OCI-LY7 (cell line): ENCODE measurements around the gene RSPH3. TPM values are rescaled to one million over a fixed set of nuclear protein-coding genes. Genes with fewer than 3 reads are reported as not detected.

ENCODE experiments used
- BruUV-seq: library from RNA; stranded (reverse); fragments of 400-500 nt; replicated peaks from 2 replicates; lab custom pipeline; 2021; lab: Mats Ljungman, UMichigan
- CTCF ChIA-PET: fragments of 300-600 bp; sonication (Branson Sonifier 250); formaldehyde crosslinking; loops from one replicate; lab custom pipeline; 2022; ENCODE audit warnings: antibody characterized with exemption; ENCODE audit not compliant: unreplicated experiment; lab: Charles Lee
- POLR2A ChIA-PET: fragments of 300-600 bp; sonication (Branson Sonifier 250); formaldehyde crosslinking; loops from one replicate; lab custom pipeline; 2022; ENCODE audit warnings: antibody characterized with exemption; lab: Charles Lee
- DNase-seq: peaks from one replicate; pipeline ENCODE4 v3.0.0-alpha.2; 2015; ENCODE audit warnings: low spot score
- H2AFZ ChIP-seq: fragments of 200-600 bp; sonication (generic), shearing (Covaris generic); 2 replicates; pipeline ENCODE4 v1.6.1; 2014; ENCODE audit warnings: mild to moderate bottlenecking, antibody characterized with exemption, low read length, moderate library complexity
- H3K27ac ChIP-seq: fragments of 200-600 bp; sonication (generic); 2 replicates; pipeline ENCODE4 v1.5.1; 2014; ENCODE audit warnings: mixed run types, low read depth, mild to moderate bottlenecking, moderate library complexity, low read length, inconsistent platforms; ENCODE audit not compliant: poor library complexity, severe bottlenecking
- H3K36me3 ChIP-seq: fragments of 200-600 bp; sonication (generic); 2 replicates; pipeline ENCODE4 v1.6.1; 2014; ENCODE audit warnings: mild to moderate bottlenecking, antibody characterized with exemption, low read length, moderate library complexity, mixed read lengths; ENCODE audit not compliant: insufficient read depth
- H3K4me1 ChIP-seq: fragments of 200-600 bp; sonication (generic); 2 replicates; pipeline ENCODE4 v1.5.1; 2014; ENCODE audit warnings: mild to moderate bottlenecking, low read length; ENCODE audit not compliant: insufficient read depth, poor library complexity, severe bottlenecking
- H3K4me2 ChIP-seq: fragments of 200-600 bp; sonication (generic); 2 replicates; pipeline ENCODE4 v1.6.1; 2014; ENCODE audit warnings: mild to moderate bottlenecking, low read length
- H3K4me3 ChIP-seq: fragments of 200-600 bp; sonication (generic); 2 replicates; pipeline ENCODE4 v1.5.1; 2014; ENCODE audit warnings: mild to moderate bottlenecking, low read depth, low read length; ENCODE audit not compliant: poor library complexity, severe bottlenecking
- H3K79me2 ChIP-seq: fragments of 200-600 bp; sonication (generic); 2 replicates; pipeline ENCODE4 v1.6.1; 2016; ENCODE audit warnings: low read depth, mild to moderate bottlenecking, low read length, moderate library complexity, mixed read lengths; ENCODE audit not compliant: insufficient read depth
- H3K9me2 ChIP-seq: fragments of 200-600 bp; sonication (generic); 2 replicates; pipeline ENCODE4 v1.6.1; 2016; ENCODE audit warnings: mild to moderate bottlenecking, low read length, mixed read lengths; ENCODE audit not compliant: insufficient read depth
- H3K9me3 ChIP-seq: fragments of 200-600 bp; sonication (generic); 2 replicates; pipeline ENCODE4 v1.6.1; 2014; ENCODE audit warnings: mild to moderate bottlenecking, mixed run types, low read length, mixed read lengths
- H4K20me1 ChIP-seq: fragments of 200-600 bp; sonication (generic); 2 replicates; pipeline ENCODE4 v1.6.1; 2014; ENCODE audit warnings: mild to moderate bottlenecking, antibody characterized with exemption, low read length, moderate library complexity, mixed read lengths; ENCODE audit not compliant: insufficient read depth
- EZH2phosphoT487 ChIP-seq: fragments of 200-600 bp; sonication (generic); IDR thresholded peaks from 2 replicates; pipeline ENCODE4 v1.6.1; 2018; ENCODE audit warnings: low read depth, borderline replicate concordance, mild to moderate bottlenecking, mixed run types, antibody characterized with exemption, low read length, moderate library complexity, mixed read lengths
- intact Hi-C: fragments of 100-400 bp; cut with micrococcal nuclease; formaldehyde crosslinking; loops from one replicate; pipeline ENCODE4 v1.10.0; 2022; ENCODE audit not compliant: unreplicated experiment
- total RNA-seq, 2 experiments: library from RNA; depleted of rRNA in 1 of 2; stranded (reverse); fragments of >200 nt in 1 of 2; shearing (Covaris generic) in 1 of 2; gene quantifications; 2 replicates each; pipeline ENCODE4 v1.2.3, GENCODE V29; 2014 to 2022
- TF ChIP-seq, protein P1 (sequence below): fragments of 200-600 bp; sonication (generic); conservative IDR thresholded peaks from 2 replicates; pipeline ENCODE4 v1.5.1; 2014; ENCODE audit warnings: mild to moderate bottlenecking, antibody characterized with exemption, low read length, moderate library complexity, mixed read lengths

RSPH3 gene
- total RNA-seq, 2 experiments from 2014 or later, result 2.7 to 6.5 TPM

- H3K4me3 ChIP-seq, result peak overlapping the region; percentile 95
- peak overlapping the region; percentile 96 for H3K27ac ChIP-seq
- H3K79me2 ChIP-seq, result peaks cover 41% of the 10 kb centered on the region
- H4K20me1 ChIP-seq, result no peaks in the 10 kb centered on the region
- ChIA-PET CTCF (no interaction called here), POLR2A (interaction anchor here (1.8 to 2.9 kb wide), 2 partner anchors 19 to 64 kb away, joined by 5 to 10 read pairs; no protein-coding TSS in a partner anchor)
- peaks cover 47% of the 10 kb centered on the region for H3K4me1 ChIP-seq
- no TSS peak for BruUV-seq
- no peaks in the 10 kb centered on the region for H3K9me2 ChIP-seq
- no peak for TF ChIP-seq EZH2phosphoT487
- TF ChIP-seq, protein P1, sequence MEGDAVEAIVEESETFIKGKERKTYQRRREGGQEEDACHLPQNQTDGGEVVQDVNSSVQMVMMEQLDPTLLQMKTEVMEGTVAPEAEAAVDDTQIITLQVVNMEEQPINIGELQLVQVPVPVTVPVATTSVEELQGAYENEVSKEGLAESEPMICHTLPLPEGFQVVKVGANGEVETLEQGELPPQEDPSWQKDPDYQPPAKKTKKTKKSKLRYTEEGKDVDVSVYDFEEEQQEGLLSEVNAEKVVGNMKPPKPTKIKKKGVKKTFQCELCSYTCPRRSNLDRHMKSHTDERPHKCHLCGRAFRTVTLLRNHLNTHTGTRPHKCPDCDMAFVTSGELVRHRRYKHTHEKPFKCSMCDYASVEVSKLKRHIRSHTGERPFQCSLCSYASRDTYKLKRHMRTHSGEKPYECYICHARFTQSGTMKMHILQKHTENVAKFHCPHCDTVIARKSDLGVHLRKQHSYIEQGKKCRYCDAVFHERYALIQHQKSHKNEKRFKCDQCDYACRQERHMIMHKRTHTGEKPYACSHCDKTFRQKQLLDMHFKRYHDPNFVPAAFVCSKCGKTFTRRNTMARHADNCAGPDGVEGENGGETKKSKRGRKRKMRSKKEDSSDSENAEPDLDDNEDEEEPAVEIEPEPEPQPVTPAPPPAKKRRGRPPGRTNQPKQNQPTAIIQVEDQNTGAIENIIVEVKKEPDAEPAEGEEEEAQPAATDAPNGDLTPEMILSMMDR, result peak; percentile 58
- peak; percentile 48 for DNase-seq
- peak overlapping the region; percentile 95 for H3K4me2 ChIP-seq
- H2AFZ ChIP-seq, result peak overlapping the region; percentile 75; the same call in 1 of the 2 replicates
- intact Hi-C loops, result loop anchor here (10.0 kb wide), 1 partner anchor 419 kb away; no protein-coding TSS in a partner anchor
- H3K36me3 ChIP-seq, result peaks cover 39% of the 10 kb centered on the region
- H3K9me3 ChIP-seq, result no peaks in the 10 kb centered on the region
These were observed 45.8 kb upstream of the RSPH3 start for GRCh38 chr6:159045801-159046200.

- Histone ChIP-seq H3K79me2 (peaks cover 47% of the 10 kb centered on the region), H3K4me2 (peak within 1 kb of the TSS; percentile 95), H4K20me1 (no peaks in the 10 kb centered on the region), H3K27ac (peak within 1 kb of the TSS; percentile 96), H3K4me3 (peak within 1 kb of the TSS; percentile 95), H3K4me1 (peaks cover 54% of the 10 kb centered on the region), H3K36me3 (peaks cover 46% of the 10 kb centered on the region), H2AFZ (peak within 1 kb of the TSS; percentile 75; the same call in 1 of the 2 replicates), H3K9me2 (no peaks in the 10 kb centered on the region), H3K9me3 (no peaks in the 10 kb centered on the region)
- intact Hi-C loops, result loop anchor here (10.0 kb wide), 1 partner anchor 420 kb away; no protein-coding TSS in a partner anchor
- POLR2A ChIA-PET, result interaction anchor here (0.6 to 2.9 kb wide), 27 partner anchors 10 to 675 kb away, joined by 3 to 68 read pairs (median 5); no protein-coding TSS in a partner anchor
- CTCF ChIA-PET, result interaction anchor here (0.6 to 2.3 kb wide), 5 partner anchors 13 to 416 kb away, joined by 3 to 22 read pairs (median 3); no protein-coding TSS in a partner anchor
- TF ChIP-seq, protein P1, result no peak
- no peak for TF ChIP-seq EZH2phosphoT487
- DNase-seq, result peak; percentile 96
- BruUV-seq, result no TSS peak
These were observed 45.1 kb upstream of the RSPH3 start, which contains the start of gene TAGAP for GRCh38 chr6:159044899-159045727. TSS of gene TAGAP (minus strand) at chr6:159044991. CDS start at chr6:159044146, 845 bp downstream.
